T-helper 2 cell (primary cell): Measurements from ENCODE around the gene HLA-DMB.
"Not testable (repeated sequence)": the region's sequence is repeated elsewhere in the genome, so short reads cannot be mapped to it uniquely, and the experiment has no call there.

Experiments used
- DNase-seq, 5 experiments: peaks; one replicate each; pipeline versions ENCODE4 v3.0.0 to v3.0.0-alpha.2; 2012 to 2022

The HLA-DMB gene

GRCh38 chr6:32949113-32949512 is 8.3 kb upstream of the HLA-DMB start:
- no peak for DNase-seq

GRCh38 chr6:32947552-32948465 is 7.0 kb upstream of the HLA-DMB start:
- peak in 2 of 5 experiments; percentile 23 to 47 for DNase-seq

GRCh38 chr6:32946893-32947292 is 6.1 kb upstream of the HLA-DMB start:
- no peak for DNase-seq

GRCh38 chr6:32945953-32946352 is 5.1 kb upstream of the HLA-DMB start:
- no peak for DNase-seq

DNA sequence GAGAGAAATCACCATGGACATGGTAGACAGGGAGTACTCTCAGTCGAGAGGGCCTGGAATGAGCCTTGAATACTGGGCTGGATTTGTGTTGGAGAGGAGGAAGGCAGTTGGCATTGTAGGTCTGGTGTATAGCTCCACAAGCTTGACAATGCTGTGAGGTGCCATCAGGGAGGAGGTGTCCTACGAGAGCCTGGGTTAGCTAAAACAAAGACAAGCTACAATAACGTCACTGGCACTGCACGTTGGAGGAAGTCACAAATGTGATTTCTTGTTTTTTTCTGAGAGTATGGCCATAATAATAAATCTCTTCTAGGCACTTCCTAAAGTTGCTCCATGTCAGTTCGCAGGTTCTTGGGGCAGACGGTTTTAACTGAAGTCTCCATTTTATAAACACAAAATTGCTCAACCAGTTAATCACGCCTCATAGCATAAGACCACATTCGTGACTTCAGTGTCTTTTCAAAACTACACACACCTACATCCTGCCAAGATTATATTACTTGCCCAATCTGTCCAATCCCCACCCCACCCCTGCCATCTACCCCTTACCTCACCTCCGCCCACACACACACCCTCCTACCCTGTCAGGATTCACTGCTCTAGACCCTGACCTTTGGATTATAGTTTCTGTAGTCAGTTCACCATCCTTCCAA is 4.4 kb upstream of the HLA-DMB start:
- DNase-seq, result peak in 2 of 5 experiments; percentile 43 to 53

DNA sequence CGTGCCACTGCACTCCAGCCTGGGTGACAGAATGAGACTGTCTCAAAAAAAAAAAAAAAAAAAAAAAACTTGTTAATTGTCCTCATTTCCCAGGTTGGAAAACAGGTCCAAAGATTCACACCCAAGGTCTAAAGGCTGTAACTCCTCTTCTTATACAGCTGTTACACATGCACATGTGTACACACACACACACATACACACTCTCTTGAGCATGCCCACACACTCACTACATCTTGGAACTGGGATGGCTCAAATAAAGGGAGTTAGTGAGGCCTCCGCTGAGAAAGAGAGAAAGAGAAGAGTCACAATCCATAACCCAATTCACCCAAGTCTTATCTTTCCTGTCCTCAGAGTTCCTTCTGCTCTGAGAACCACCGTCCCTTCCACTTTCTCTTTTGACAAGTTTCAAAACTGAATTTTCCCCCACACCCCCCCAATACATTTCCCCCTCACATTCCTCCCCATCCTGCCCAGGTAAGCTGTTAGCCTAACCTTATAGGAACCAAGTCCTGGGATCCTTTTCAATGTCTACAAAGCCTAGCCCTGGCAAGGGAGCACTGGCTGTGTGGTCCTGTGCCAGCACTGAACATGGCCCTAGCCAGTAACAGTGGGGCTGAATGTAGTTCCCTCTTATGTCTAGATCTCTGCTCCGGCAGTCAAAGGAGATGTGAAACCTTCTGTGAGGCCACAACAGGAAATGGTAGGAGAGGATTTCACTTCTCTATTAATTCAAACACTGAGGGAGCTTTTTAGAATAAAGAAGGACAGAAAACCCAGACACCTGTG is 3.2 kb upstream of the HLA-DMB start:
- DNase-seq, result peak in 2 of 5 experiments; percentile 44 to 80

GRCh38 chr6:32942555-32943123 is 1.8 kb upstream of the HLA-DMB start:
- not testable (repeated sequence) for DNase-seq

- peak in 2 of 5 experiments; percentile 74 to 88 for DNase-seq
Observed at GRCh38 chr6:32941214-32941768, 463 bp upstream of the HLA-DMB start.

DNA sequence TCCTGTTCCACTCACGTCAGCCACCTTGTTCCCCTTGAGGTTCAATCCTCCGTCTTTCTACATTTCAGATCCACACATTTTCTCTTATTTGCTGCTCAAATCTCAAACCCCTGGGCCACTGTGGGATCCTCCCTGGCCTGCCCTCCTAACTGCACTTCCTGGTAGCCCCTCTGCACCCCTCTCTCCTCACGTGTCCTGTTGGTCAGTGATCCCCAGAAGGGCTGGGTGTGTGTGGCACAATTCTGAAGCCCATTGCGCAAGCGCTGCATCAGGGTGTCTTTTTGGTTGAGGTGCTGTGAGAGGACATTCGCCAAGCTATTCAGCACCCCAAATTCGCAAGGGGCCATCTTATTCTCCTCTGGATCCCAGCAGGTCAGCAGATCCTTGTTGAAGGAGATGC is 2.3 kb downstream of the HLA-DMB start:
- DNase-seq, result no peak

DNA sequence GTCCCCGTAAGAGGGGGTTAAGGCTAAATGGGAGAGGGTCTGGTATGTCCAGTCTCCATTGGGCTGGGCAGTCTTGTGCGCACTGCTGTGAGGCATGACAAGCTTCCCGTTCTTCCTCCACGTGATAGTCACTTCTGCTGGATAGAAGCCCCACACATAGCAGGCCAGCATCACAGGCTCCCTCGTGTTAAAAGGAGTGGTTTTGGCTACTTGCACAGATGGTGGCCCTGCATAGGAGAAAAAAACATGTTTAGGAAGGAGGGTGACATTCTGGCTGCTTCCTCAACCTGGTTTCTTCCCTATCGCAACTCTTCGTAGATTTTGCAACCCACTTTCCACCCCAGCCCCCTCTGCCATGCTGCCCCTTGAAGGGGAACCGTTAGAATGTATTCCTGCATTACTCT is 3.6 kb downstream of the HLA-DMB start:
- no peak for DNase-seq

- DNase-seq, result no peak
Observed at GRCh38 chr6:32936239-32937152, 4.3 kb downstream of the HLA-DMB start.

- no peak for DNase-seq
Observed at GRCh38 chr6:32935551-32936238, 5.1 kb downstream of the HLA-DMB start.

DNA sequence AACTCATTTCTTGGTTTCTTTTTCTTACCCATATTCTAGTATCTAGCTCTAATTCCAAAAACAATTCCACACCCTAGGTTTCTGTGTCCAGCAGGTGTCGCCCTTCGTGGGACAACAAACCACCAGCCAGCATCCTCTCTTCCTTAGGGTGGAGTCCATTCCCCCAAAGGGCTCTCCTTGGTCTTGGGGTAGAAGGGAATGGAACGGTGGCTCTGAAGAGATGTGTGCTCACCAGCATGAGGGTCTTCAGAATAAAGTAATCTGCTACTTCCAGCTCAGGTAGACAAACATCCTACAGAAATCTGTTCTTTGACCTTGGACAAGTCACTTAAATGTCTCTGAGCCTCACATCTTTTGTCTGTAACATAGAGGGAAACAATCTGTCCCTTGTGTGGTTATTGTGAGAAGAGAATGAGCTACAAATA is 7.2 kb downstream of the HLA-DMB start:
- peak; percentile 40 to 69 (median 67) for DNase-seq

GRCh38 chr6:32932132-32932868 is 8.5 kb downstream of the HLA-DMB start:
- DNase-seq, result no peak

DNA sequence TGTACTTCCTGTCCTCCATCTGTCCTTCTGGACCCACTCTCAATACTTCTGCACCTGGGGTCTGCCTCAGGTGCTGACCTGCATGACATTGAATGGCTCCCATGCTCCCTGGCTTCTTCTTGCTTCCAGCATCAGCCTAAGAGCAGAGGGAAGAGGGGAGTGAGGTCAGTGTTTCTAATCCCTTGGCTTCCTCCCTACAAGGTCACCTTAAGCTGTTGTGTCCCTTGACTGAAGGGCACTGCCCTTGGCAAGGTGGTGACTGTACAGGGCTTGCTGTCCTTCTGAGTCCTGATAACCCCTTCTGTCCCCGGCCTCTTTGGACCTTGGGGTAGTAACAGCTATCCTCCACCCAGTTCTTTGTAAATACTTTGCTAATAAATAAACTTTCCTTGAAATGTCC is 9.6 kb downstream of the HLA-DMB start:
- DNase-seq, result no peak

- DNase-seq, result no peak
Observed at GRCh38 chr6:32922083-32922482, 18.7 kb downstream of the HLA-DMB start.

DNA sequence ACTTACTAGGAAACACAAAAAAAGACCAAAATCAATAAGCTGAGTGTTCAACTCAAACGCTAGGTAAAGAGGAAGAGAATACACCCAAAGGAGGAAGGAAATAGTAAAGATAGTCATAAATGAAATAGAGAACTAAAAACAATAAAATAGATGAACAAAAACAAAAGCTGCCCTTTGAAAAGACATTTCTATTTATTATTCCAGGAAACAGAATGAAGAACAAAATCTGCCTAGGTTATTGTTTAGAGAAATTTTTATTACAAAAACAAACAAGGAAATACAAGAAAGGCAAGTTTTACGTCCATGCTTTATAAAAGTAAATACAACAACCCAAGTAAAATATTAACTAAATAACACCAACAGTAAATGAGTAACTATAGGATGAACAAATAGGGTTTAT is 20.1 kb downstream of the HLA-DMB start:
- no peak for DNase-seq

GRCh38 chr6:32912951-32913350 is 27.9 kb downstream of the HLA-DMB start:
- DNase-seq, result no peak

DNA sequence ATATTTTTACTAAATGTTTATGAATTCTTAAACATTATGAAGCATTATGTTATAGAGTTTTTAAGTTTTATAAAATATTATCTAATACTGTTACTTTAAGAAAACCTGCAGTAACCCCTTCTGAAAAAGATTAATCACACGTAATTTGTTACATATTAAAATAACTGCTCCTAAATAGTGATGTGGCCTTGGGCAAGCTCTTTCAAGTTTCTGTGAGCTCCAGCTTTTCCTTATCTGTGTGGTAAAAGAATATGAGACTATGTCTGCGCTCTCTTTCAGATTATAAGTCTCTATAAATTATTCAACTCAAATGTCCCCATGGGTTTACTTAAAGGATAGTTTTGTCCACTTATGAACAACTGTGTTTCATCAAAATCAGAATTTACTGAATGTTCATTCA is 31.9 kb downstream of the HLA-DMB start:
- no peak for DNase-seq

GRCh38 chr6:32906539-32906938 is 34.3 kb downstream of the HLA-DMB start:
- no peak for DNase-seq
